Smooth muscle cell of the coronary artery (primary cell): ENCODE data around the gene WDR90. TPM values are rescaled to one million over a fixed set of nuclear protein-coding genes. Genes with fewer than 3 reads are reported as not detected.

Source experiments
- total RNA-seq: library from RNA; depleted of rRNA; stranded (reverse); fragments of >200 nt; gene quantifications from 2 replicates; pipeline ENCODE4 v1.2.3, GENCODE V29; 2014; ENCODE audit warnings: low replicate concordance

The WDR90 gene
- total RNA-seq: 7.2 and 9.8 TPM in 2 replicates

GRCh38 chr16:648781-649589 is at the start of gene WDR90:
Gene WDR90 (plus strand): TSS chr16:649365. CDS start chr16:649417, 52 bp downstream.

GRCh38 chr16:630815-631405 is 18.3 kb upstream of the WDR90 start, which contains the start of gene WFIKKN1:
Gene WFIKKN1 (plus strand): TSS chr16:630985. CDS start chr16:631254, 269 bp downstream.

GRCh38 chr16:636206-637080 is 12.7 kb upstream of the WDR90 start, which contains the start of gene METTL26:
Gene METTL26 (minus strand): TSS chr16:636305. CDS start chr16:636290, 15 bp downstream.

GRCh38 chr16:641326-642188 is 7.6 kb upstream of the WDR90 start, which contains the start of gene MCRIP2:
Gene MCRIP2 (plus strand): TSS chr16:641828. CDS start chr16:641992, 164 bp downstream.

GRCh38 chr16:667780-668518 is 18.8 kb downstream of the WDR90 start, which contains the start of gene RHOT2:
Gene RHOT2 (plus strand): TSS chr16:668132. CDS start chr16:668200, 68 bp downstream.

GRCh38 chr16:674968-675883 is 26.1 kb downstream of the WDR90 start, which contains the start of gene RHBDL1:
Gene RHBDL1 (plus strand): TSS chr16:675671. CDS start chr16:675791, 120 bp downstream.

GRCh38 chr16:679814-680624 is 30.9 kb downstream of the WDR90 start, which contains the start of gene STUB1:
Gene STUB1 (plus strand): TSS chr16:680410. CDS start chr16:680526, 116 bp downstream.

GRCh38 chr16:684071-684794 is 35.1 kb downstream of the WDR90 start, which contains the start of gene JMJD8:
Gene JMJD8 (minus strand): TSS chr16:684334. CDS start chr16:684319, 15 bp downstream.

GRCh38 chr16:705431-706188 is 56.4 kb downstream of the WDR90 start, which contains the start of gene FBXL16:
Gene FBXL16 (minus strand): TSS chr16:705801. CDS start chr16:697405, 8,396 bp downstream.

GRCh38 chr16:714558-715476 is 65.7 kb downstream of the WDR90 start, which contains the start of gene METRN:
Gene METRN (plus strand): TSS chr16:715118. CDS start chr16:715290, 172 bp downstream.

Other genes with a start within 250 kb of the WDR90 start
- gene DECR2, start 247.5 kb upstream of the WDR90 start, total RNA-seq: 6.6 and 12.5 TPM in 2 replicates
- gene RAB11FIP3, start 223.7 kb upstream of the WDR90 start, total RNA-seq: 12.7 and 21.5 TPM in 2 replicates
- gene CAPN15, start 121.7 kb upstream of the WDR90 start, total RNA-seq: 12.8 and 17.1 TPM in 2 replicates
- gene PRR35, start 89.0 kb upstream of the WDR90 start, total RNA-seq: under 0.01 TPM in 1 of 2 replicates, not detected in the other
- gene NHLRC4, start 82.4 kb upstream of the WDR90 start, total RNA-seq: 0.35 and 1.4 TPM in 2 replicates
- gene PIGQ, start 79.4 kb upstream of the WDR90 start, total RNA-seq: 18.5 and 19.5 TPM in 2 replicates
- 8.6 and 9.8 TPM in 2 replicates for gene RAB40C, start 59.3 kb upstream of the WDR90 start, total RNA-seq
- gene WFIKKN1, start 18.4 kb upstream of the WDR90 start, total RNA-seq: 0.08 and 0.12 TPM in 2 replicates
- gene METTL26, start 13.1 kb upstream of the WDR90 start, total RNA-seq: 81.6 and 89.4 TPM in 2 replicates
- gene MCRIP2, start 7.5 kb upstream of the WDR90 start, total RNA-seq: 7.8 and 22.2 TPM in 2 replicates
- gene RHOT2, start 18.8 kb downstream of the WDR90 start, total RNA-seq: 26.1 and 33.7 TPM in 2 replicates
- gene RHBDL1, start 26.3 kb downstream of the WDR90 start, total RNA-seq: 0.98 and 6.6 TPM in 2 replicates
- 152 and 251 TPM in 2 replicates for gene STUB1, start 31.0 kb downstream of the WDR90 start, total RNA-seq
- gene JMJD8, start 35.0 kb downstream of the WDR90 start, total RNA-seq: 21.8 and 28.3 TPM in 2 replicates
- 3.1 and 4.9 TPM in 2 replicates for gene WDR24, start 41.0 kb downstream of the WDR90 start, total RNA-seq
- 0.08 TPM in 1 of 2 replicates, not detected in the other for gene FBXL16, start 56.4 kb downstream of the WDR90 start, total RNA-seq
- 95.8 and 102 TPM in 2 replicates for gene METRN, start 65.8 kb downstream of the WDR90 start, total RNA-seq
- gene ANTKMT, start 71.8 kb downstream of the WDR90 start, total RNA-seq: 8.0 and 27.7 TPM in 2 replicates
- gene CCDC78, start 77.1 kb downstream of the WDR90 start, total RNA-seq: 0.82 and 0.98 TPM in 2 replicates
- gene HAGHL, start 77.7 kb downstream of the WDR90 start, total RNA-seq: 11.2 and 15.9 TPM in 2 replicates
- gene CIAO3, start 91.6 kb downstream of the WDR90 start, total RNA-seq: 24.4 and 28.9 TPM in 2 replicates
- not detected in 2 replicates for gene MSLN, start 111.4 kb downstream of the WDR90 start, total RNA-seq
- gene RPUSD1, start 139.0 kb downstream of the WDR90 start, total RNA-seq: 10.1 and 16.2 TPM in 2 replicates
- 2.8 and 5.6 TPM in 2 replicates for gene CHTF18, start 139.3 kb downstream of the WDR90 start, total RNA-seq
- gene GNG13, start 151.4 kb downstream of the WDR90 start, total RNA-seq: not detected in 2 replicates